Type B pancreatic cell (in vitro differentiated cells): ENCODE results near the gene SCARB2. TPM values are rescaled to one million over a fixed set of nuclear protein-coding genes. Genes with fewer than 3 reads are reported as not detected.
A peak's percentile ranks its signal among the peaks of the same experiment; 100 is the strongest.

ENCODE experiments used
- DNase-seq: peaks from one replicate; pipeline ENCODE4 v3.0.0; 2021; ENCODE audit warnings: mixed read lengths; ENCODE audit not compliant: unreplicated experiment; ENCODE audit errors: extremely low spot score
- H3K27ac Mint-ChIP-seq: 2 replicates; pipeline ENCODE4 v1.8.0; 2021; ENCODE audit warnings: mild to moderate bottlenecking, mixed read lengths
- H3K27me3 Mint-ChIP-seq: 2 replicates; pipeline ENCODE4 v1.8.0; 2021; ENCODE audit warnings: mixed read lengths
- H3K36me3 Mint-ChIP-seq: 2 replicates; pipeline ENCODE4 v1.8.0; 2021; ENCODE audit warnings: mixed read lengths
- H3K4me1 Mint-ChIP-seq: one replicate; pipeline ENCODE4 v1.8.0; 2021; ENCODE audit warnings: mixed read lengths; ENCODE audit not compliant: unreplicated experiment
- H3K4me3 Mint-ChIP-seq: 2 replicates; pipeline ENCODE4 v1.8.0; 2021; ENCODE audit warnings: mild to moderate bottlenecking, mixed read lengths
- H3K9me3 Mint-ChIP-seq: 2 replicates; pipeline ENCODE4 v1.8.0; 2021; ENCODE audit warnings: mixed read lengths
- CTCF ChIP-seq: fragments of 200-600 bp; sonication (generic); conservative IDR thresholded peaks from 2 replicates; pipeline ENCODE4 v1.5.0; 2021; ENCODE audit warnings: antibody characterized with exemption, mild to moderate bottlenecking
- total RNA-seq: library from RNA; stranded (reverse); gene quantifications from 2 replicates; pipeline ENCODE4 v1.2.1, GENCODE V29; 2021; ENCODE audit warnings: low replicate concordance

Gene SCARB2
- total RNA-seq, 1 donor from 2014 or later: 102 TPM

- H3K27me3 Mint-ChIP-seq: no peaks in the 10 kb centered on the region
- no peaks in the 10 kb centered on the region for H3K9me3 Mint-ChIP-seq
- peak overlapping the region; percentile 37 for H3K27ac Mint-ChIP-seq
- peak; percentile 96 for TF ChIP-seq CTCF
- H3K4me3 Mint-ChIP-seq: no peak overlapping the region
- peaks cover 14% of the 10 kb centered on the region for H3K36me3 Mint-ChIP-seq
- peak; percentile 81 for DNase-seq
- H3K4me1 Mint-ChIP-seq: peaks cover 4% of the 10 kb centered on the region
Observed at GRCh38 chr4:76179398-76180318, 34.0 kb downstream of the SCARB2 start.

- Mint-ChIP-seq H3K4me3 (no peak overlapping the region), H3K4me1 (peaks cover 4% of the 10 kb centered on the region), H3K9me3 (no peaks in the 10 kb centered on the region), H3K27me3 (no peaks in the 10 kb centered on the region), H3K36me3 (peaks cover 20% of the 10 kb centered on the region), H3K27ac (no peak overlapping the region)
- no peak for TF ChIP-seq CTCF
- DNase-seq: no peak
Observed at GRCh38 chr4:76178296-76178695, 35.3 kb downstream of the SCARB2 start.

- Mint-ChIP-seq H3K9me3 (no peaks in the 10 kb centered on the region), H3K4me3 (no peak overlapping the region), H3K4me1 (peaks cover 4% of the 10 kb centered on the region), H3K36me3 (peaks cover 20% of the 10 kb centered on the region), H3K27ac (no peak overlapping the region), H3K27me3 (no peaks in the 10 kb centered on the region)
- no peak for TF ChIP-seq CTCF
- DNase-seq: no peak
Observed at GRCh38 chr4:76177709-76178108, 35.9 kb downstream of the SCARB2 start.

- Mint-ChIP-seq H3K9me3 (no peaks in the 10 kb centered on the region), H3K36me3 (peaks cover 17% of the 10 kb centered on the region), H3K4me3 (no peak overlapping the region), H3K27ac (no peak overlapping the region), H3K27me3 (no peaks in the 10 kb centered on the region), H3K4me1 (peaks cover 4% of the 10 kb centered on the region)
- no peak for TF ChIP-seq CTCF
- no peak for DNase-seq
Observed at GRCh38 chr4:76175336-76175735, 38.3 kb downstream of the SCARB2 start.

- no peak for TF ChIP-seq CTCF
- Mint-ChIP-seq H3K27ac (no peak overlapping the region), H3K27me3 (no peaks in the 10 kb centered on the region), H3K36me3 (peaks cover 22% of the 10 kb centered on the region), H3K4me3 (no peak overlapping the region), H3K9me3 (no peaks in the 10 kb centered on the region), H3K4me1 (no peaks in the 10 kb centered on the region)
- no peak for DNase-seq
Observed at GRCh38 chr4:76174216-76174615, 39.4 kb downstream of the SCARB2 start.
